Germinal center (tissue), 1 donor: ENCODE measurements around the gene METAP1D.
"Not testable (repeated sequence)": the region's sequence is repeated elsewhere in the genome, so short reads cannot be mapped to it uniquely, and the experiment has no call there.

Source experiments
- DNase-seq: peaks from one replicate; pipeline ENCODE4 v3.0.0; 2012; ENCODE audit warnings: mixed read lengths, low spot score

Gene METAP1D

DNA sequence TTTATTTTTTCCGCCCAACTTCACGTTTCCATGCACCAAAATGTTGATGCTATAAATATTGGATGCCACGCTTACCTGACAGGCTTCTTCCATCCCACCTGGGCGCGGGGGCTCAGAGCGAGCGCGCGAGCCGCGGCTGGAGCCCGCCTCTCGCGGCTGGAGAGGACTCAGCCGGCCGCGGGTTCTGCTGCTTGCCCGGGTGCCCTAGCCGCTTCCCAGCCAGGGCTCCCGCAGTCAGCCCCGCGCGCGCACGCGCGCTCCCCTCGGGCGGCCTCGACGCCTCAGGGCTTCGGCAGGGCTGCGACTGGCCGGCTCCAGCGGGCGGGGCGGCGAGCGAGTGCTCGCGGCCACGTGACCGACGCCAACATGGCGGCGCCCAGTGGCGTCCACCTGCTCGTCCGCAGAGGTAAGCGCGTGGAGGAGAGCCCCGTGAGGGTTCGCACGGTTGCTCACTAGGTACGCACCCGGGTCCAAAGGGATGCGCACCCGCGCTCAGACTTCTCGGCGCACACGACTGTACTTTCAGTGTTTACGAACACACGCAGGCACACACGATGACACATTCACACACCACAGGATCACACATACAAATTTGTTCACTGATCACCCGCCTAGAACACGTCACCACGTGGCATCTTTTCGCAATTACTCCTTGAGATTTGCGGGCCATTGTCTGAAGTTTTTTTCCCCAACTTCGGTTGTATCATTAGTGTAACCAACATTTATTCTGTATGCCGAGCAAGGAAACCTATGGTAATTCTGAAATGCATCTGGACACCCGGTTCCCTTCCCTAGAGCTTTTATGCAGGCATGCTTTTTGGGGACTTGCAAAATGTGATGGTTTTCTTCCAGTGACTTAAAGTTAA lies at the start of gene METAP1D:
Gene METAP1D (plus strand): TSS at position 350 of the 866 bp plus-strand sequence. CDS start 17 bp downstream, at position 367.
- DNase-seq: peak; percentile 96

DNA sequence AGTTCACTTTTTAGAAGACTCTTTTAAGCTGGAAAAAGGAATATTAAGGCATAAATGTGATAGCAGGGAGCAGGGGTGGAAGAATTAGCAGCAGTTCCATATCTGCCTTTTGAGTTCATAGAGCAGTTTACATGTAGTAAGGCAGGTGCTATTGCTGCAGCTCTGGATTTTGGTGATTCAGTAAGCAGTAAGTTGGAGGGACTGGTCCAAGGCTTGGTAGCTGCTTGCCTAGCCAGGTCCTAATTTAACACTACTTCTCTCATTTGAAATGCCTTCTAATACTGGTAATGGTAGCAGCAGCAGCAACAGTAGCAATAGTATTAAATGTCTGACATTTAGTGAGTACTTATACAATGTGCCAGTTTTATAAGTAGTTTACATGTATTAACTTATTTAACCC lies 47.5 kb upstream of the METAP1D start:
- DNase-seq: no peak

DNA sequence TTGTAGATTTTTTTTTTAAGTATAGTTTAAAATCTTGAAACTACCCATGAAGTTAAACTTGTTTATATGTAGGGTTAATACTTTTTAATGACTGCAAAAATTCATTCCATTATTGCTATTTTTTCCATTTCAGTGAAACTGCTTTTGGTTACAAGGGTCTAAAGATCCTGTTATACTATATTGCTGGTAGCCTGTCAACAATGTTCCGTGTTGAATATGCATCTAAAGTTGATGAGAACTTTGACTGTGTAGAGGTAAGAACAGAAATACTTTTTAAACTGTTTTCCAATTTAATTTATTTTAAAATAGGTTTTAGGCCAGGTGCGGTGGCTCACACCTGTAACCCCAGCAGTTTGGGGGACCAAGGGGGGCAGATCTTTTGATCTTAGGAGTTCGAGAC lies 47.0 kb upstream of the METAP1D start:
- no peak for DNase-seq

DNA sequence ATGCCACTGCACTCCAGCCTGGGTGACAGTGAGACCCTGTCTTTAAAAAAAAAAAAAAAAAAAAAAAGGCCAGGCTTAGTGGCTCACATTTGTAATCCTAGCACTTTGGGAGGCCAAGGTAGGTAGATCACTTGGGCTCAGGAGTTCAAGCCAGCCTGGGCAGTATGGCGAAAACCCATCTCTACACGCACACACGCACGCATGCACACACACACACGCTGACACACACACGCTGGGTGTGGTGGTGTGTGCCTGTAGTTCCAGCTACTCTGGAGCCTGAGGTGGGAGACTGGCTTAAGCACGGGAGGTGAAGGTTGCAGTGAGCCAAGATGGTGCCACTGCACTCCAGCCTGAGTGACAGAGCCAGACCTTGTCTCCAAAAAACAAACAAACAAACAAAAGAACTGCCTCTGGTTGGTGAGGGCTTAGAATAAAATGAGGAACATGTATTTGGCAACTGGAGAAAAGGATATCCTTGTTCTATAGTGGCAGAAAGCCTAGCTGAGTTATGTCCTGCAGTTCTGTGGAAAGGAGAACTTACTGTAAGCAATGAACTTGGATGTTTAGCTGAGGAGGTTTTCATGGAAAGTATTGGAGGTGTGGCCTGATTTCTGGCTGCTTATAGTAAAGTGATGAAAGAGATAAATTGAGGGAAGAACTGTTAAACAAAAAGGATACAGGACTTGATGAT lies 43.5 kb upstream of the METAP1D start:
- DNase-seq: no peak

DNA sequence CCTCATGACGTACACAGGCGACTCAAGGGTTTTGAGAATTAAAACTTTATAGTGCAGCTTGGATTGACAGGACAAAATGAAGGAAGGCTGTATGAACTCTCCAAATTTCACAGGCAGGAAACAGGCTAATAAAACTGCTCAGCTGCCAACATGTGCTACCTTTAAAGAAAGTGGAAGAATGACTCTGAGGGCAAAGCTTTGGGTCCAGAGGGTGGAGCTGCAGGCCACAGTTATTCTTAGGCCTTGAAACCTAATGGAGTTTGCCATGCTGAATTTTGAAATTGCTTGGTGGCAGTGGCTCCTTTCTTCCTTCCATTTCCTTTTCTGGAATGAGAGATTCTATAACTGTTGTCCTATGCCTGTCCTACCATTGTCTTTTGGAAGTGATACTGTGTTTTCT lies 42.7 kb upstream of the METAP1D start:
- no peak for DNase-seq

DNA sequence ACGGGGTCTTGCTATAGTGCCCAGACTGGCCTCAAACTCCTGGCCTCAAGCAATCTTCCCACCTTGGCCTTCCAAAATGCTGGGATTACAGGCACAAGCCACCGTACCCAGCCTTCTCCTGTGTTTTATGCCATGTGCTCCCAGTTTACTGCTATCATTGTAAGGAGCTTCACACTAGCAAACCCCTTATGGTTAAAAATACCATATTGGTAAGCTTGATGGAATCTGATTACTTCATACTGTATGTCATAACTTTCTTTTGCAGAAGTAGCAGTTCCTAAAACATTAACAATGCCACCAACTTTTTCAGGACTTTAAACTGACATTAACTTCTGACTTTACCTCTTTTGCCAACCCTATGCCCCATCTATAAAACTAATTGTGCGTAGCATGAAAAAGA lies 41.3 kb upstream of the METAP1D start:
- DNase-seq: no peak

DNA sequence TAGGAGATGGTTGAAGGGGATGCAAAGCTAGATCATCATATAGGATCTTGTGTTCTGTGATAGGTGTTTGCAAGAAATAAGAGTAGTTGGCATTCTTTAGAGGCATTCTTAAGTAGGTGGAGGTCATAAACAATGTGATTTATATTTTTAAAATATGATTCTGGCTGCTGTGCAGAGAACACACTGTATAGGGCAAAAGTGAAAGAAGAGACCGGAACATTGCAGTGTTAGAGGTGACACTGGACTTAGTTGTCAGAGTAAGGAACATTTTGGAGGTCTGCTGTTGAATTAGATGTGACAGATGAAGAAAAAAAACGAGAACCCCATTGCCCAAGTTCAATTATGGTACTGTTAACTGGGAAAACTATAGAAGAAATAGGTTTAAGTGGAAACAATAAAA lies 39.8 kb upstream of the METAP1D start:
- DNase-seq: no peak

DNA sequence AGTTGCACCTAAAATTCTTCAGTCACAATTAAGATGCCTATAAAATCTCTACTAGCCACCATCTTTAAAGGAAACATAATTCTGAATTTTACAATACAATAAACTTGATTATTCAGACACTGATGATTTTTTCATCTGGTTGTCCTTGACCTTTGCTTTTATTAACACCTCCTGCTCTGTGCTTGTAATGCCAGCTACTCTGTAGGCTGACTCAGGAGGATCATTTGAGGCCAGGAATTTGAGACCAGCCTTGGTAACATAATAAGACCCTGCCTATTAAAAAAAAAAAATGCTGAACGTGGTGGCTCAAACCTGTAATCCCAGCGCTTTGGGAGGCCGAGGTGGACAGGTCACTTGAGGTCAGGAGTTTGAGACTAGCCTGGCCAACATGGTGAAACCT lies 39.2 kb upstream of the METAP1D start:
- no peak for DNase-seq

DNA sequence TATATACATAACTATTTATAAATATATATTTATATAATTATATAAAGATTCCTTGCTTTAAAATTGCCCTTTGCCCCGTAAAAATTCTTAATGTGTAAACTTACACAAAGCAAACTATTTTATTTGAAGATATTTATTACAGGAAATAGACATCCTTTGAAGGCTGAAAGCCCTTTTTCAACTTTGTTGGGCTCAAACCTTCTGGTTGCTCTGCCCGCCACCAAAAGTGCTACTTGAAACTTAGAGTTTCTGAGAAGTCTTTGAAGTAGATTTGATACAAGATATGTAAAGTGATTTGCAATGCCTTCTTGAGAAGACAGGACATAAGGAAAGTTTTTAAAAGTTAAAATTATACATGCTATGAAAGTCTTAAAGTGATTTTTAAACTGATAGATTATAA lies 36.6 kb upstream of the METAP1D start:
- no peak for DNase-seq

GRCh38 chr2:171964308-171964707 lies 35.4 kb upstream of the METAP1D start:
- DNase-seq: no peak

DNA sequence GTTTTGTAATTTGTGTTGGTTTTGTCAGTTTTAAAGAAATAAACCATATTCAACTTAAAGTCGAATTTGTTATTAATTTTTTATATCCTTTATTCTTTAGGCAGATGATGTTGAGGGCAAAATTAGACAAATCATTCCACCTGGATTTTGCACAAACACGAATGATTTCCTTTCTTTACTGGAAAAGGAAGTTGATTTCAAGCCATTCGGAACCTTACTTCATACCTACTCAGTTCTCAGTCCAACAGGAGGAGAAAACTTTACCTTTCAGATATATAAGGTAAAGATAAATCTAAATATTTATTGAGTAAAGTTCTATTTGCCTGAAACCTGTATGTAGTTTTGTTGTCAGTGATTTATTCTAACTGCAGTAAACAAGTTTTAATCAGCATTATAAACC lies 34.5 kb upstream of the METAP1D start:
- no peak for DNase-seq

DNA sequence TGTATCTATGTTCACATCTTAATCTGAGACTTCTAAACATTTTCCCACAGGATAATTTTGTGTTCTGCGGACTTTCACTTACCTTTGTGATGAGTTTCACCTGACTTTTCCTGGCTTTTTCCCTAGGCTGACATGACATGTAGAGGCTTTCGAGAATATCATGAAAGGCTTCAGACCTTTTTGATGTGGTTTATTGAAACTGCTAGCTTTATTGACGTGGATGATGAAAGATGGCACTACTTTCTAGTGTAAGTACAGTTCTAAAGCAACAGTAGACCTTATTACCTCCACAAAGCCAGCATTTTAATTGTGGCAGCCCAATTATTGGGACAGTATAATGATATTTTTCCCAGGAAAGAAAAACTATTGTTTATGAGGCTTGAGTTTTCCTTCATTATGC lies 34.1 kb upstream of the METAP1D start:
- DNase-seq: no peak

DNA sequence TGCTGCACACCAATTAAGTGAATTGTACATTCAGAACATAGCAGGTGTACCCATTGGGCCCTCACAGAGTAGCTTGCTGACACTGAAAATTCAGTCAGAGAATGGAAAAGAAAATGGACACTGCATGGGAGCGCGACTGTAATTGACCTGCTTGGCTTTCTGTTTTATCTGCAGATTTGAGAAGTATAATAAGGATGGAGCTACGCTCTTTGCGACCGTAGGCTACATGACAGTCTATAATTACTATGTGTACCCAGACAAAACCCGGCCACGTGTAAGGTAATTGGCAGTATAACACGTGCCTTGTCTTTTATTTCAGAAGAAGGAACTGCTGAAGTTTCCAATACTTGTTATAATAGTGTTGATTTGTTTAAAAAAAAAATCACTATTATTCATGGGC lies 33.5 kb upstream of the METAP1D start:
- DNase-seq: no peak

DNA sequence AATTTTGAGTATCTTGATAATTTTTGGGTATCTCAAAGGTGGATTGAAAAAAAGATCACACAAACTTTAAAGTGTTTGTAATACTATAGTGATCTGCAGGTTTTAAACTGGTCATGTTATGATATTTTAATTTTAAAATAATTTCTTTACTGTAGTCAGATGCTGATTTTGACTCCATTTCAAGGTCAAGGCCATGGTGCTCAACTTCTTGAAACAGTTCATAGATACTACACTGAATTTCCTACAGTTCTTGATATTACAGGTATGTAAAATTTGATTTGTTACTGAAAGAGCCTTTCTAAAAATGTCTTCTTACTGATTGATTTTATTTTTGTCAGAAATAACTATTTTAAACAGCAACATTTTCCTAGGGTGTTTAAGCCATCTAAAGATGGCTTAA lies 33.1 kb upstream of the METAP1D start:
- no peak for DNase-seq

DNA sequence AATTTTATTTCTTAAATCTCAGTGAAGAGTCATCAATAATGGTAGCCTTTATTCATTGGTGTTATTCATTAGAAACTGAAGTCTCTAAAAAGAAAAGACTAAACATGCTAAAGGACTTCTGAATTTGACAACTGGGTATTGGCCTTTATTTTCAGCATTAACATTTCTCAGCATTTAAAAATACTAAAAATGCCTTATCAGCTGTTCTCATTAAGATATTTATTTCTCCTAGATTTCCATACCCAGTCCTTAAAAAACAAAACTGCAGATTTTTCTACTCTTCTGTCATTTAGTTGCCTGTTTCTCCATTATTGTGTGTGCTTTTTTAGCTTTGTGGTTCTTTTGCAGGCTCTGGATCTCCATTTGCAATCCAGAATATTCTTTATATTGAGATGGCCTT lies 31.2 kb upstream of the METAP1D start:
- no peak for DNase-seq

DNA sequence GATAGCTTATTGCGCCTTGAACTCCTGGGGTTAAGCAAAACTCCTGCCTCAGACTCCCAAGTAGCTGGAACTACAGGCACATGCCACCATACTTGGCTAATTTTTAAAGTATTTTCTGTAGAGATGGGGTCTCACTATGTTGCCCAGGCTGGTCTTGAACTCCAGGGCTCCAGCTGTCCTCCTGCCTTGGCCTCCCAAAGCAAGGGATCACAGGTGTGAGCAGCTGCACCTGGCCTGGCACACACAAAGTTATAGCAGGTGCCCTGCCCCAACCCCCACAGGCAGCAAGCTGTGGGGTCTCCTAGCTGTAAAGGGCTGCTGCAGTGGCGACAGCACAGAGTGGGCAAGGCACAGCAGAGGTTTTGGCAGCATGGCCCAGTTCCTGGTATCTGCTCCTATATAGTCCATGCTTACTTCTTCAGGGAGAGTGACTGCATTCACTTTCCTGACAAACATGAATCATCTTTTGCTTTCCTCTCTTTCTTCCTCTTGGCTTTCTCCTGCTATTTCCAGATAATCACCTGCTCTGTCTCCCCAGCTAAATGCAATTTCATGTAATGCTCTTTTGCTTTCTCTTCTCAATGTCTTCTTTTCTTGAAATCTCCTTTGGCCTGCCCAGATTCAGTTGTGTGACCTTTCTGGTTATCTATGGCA lies 27.3 kb upstream of the METAP1D start:
- DNase-seq: no peak

- DNase-seq: no peak
Measured at GRCh38 chr2:171979103-171979502, 20.6 kb upstream of the METAP1D start.

DNA sequence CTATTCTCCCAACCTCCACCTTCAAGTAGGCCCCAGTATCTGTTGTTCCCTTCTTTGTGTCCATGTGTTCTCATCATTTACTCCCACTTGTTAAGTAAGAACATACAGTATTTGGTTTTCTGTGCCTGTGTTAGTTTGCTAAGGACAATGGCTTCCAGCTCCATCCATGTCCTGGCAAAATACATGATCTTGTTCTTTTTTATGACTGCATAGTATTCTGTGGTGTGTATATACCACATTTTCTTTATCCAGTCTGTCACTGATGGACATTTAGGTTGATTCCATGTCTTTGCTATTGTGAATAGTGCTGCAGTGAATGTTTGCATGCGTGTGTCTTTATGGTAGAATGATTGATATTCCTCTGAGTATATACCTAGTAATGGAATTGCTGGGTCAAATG lies 15.8 kb upstream of the METAP1D start:
- not testable (repeated sequence) for DNase-seq

DNA sequence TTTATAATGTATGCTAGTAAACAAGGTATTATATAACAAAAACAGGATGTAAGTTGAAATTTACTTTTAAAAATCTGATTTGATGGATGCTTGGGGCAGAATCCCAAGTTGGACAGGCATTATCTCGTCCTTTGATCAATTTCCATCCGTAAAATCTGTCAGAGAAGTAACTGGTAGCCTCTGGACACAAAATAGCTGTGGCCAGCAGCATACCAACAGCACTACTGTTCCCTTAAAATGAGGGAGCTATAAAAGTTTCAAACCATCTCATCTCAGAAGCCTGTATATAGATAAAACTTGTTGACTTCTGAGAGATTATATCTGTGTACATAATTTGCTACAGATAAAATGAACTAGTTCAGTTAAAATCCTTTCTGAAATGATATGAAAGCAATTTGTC lies 14.7 kb upstream of the METAP1D start:
- no peak for DNase-seq

DNA sequence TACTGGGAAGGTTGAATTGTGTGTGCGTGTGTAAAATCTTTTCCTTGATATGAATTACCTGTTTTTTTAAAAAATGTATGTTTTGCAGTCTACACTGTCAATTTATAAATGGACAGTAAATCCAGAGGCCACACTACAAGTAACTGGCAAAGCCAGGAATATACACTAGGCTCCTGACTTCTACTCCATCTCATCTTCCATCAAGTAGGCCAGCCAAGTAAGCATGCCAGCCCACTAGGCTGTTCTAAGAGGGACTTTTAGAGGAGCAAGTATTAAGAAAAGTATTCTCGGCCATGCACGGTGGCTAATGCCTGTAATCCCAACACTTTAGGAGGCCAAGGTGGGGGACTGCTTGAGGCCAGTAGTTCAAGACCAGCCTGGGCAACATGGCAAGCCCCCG lies 13.0 kb upstream of the METAP1D start:
- no peak for DNase-seq

DNA sequence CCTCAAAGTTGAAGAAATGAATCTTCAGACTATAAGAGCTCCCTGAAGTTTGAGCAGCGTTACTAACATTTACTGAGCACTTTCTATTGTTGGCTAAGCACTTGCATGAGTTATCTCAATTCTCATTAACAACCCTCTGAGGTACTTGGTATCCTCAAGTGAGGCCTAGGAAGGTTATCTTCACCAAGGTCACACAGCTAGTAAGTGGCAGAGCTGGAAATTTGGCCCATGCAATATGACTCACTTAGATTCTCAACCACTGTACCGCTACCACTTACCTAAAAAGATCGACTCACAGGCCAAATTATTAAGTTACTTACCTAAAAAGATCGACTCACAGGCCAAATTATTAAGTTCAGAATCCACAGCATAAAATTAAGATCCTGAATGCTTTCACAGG lies 8.7 kb upstream of the METAP1D start:
- no peak for DNase-seq

DNA sequence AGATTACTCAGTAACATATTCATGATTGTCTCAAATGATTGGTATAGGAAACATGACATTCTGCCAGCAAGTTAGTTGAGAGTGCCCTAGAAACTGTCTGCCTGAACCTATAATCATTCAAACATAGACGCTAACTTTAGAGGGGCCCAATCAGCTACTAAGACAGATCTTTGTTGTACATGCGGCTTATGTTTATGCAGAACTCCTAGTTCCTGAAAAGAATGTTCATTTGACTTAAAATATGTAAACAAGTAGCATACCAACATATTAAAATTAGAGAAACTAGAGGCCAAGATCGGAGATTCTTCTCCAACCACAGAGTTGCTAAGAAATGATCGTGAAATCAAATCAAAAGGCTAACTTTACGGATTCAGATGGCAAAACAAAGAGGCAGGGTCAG lies 4.2 kb upstream of the METAP1D start:
- DNase-seq: no peak

GRCh38 chr2:171996021-171996420 lies 3.7 kb upstream of the METAP1D start:
- no peak for DNase-seq
